PC-3 (cell line): Measurements from ENCODE around the gene YIPF6. TPM values are rescaled to one million over a fixed set of nuclear protein-coding genes. Genes with fewer than 3 reads are reported as not detected.
"Not testable (repeated sequence)": the region's sequence is repeated elsewhere in the genome, so short reads cannot be mapped to it uniquely, and the experiment has no call there.

ENCODE experiments used
- ATAC-seq: fragments of 200-7000 bp; cut with Tn5 transposase; 2 replicates; pipeline ENCODE4 v1.9.1; 2020; ENCODE audit warnings: mild to moderate bottlenecking, moderate library complexity
- BruUV-seq: library from RNA; stranded (reverse); fragments of 400-500 nt; replicated peaks from 2 replicates; lab custom pipeline; 2021; lab: Mats Ljungman, UMichigan
- CTCF ChIA-PET: fragments of 300-600 bp; sonication (Branson Sonifier 250); formaldehyde crosslinking; loops from one replicate; lab custom pipeline; 2022; ENCODE audit warnings: antibody characterized with exemption; lab: Charles Lee
- POLR2A ChIA-PET: fragments of 300-600 bp; sonication (Branson Sonifier 250); formaldehyde crosslinking; loops from one replicate; lab custom pipeline; 2022; ENCODE audit warnings: antibody characterized with exemption; ENCODE audit not compliant: unreplicated experiment; lab: Charles Lee
- DNase-seq: peaks from one replicate; pipeline ENCODE4 v3.0.0-alpha.2; 2015
- H2AFZ ChIP-seq: fragments of 300-600 bp; sonication (generic); 2 replicates; pipeline ENCODE4 v1.6.0; 2016; ENCODE audit warnings: antibody characterized with exemption, low read length
- H3F3A ChIP-seq: fragments of 300-600 bp; sonication (generic); one replicate; pipeline ENCODE4 v1.6.0; 2017; ENCODE audit warnings: antibody characterized with exemption, low read length, control low read depth, mild to moderate bottlenecking; ENCODE audit not compliant: unreplicated experiment
- H3K27ac ChIP-seq: fragments of 300-600 bp; sonication (generic); 2 replicates; pipeline ENCODE4 v1.5.1; 2016; ENCODE audit warnings: mild to moderate bottlenecking, low read length
- H3K27me3 ChIP-seq: fragments of 300-600 bp; sonication (generic); 2 replicates; pipeline ENCODE4 v1.6.1; 2016; ENCODE audit warnings: low read length, mixed read lengths
- H3K36me3 ChIP-seq: fragments of 300-600 bp; sonication (generic); 2 replicates; pipeline ENCODE4 v1.6.1; 2016; ENCODE audit warnings: low read depth, mixed run types, low read length, mixed read lengths
- H3K4me1 ChIP-seq: fragments of 300-600 bp; sonication (generic); 2 replicates; pipeline ENCODE4 v1.5.1; 2016; ENCODE audit warnings: low read length; ENCODE audit not compliant: insufficient read depth
- H3K4me2 ChIP-seq: fragments of 300-600 bp; sonication (generic); 2 replicates; pipeline ENCODE4 v1.6.0; 2016; ENCODE audit warnings: low read length
- H3K4me3 ChIP-seq: fragments of 300-600 bp; sonication (generic); 2 replicates; pipeline ENCODE4 v1.5.1; 2016; ENCODE audit warnings: mild to moderate bottlenecking, low read length, mixed read lengths
- H3K79me2 ChIP-seq: fragments of 300-600 bp; sonication (generic); 2 replicates; pipeline ENCODE4 v1.6.1; 2017; ENCODE audit warnings: low read length, mixed read lengths
- H3K9ac ChIP-seq: fragments of 300-600 bp; sonication (generic); 2 replicates; pipeline ENCODE4 v1.6.0; 2016; ENCODE audit warnings: mild to moderate bottlenecking, low read length
- H3K9me2 ChIP-seq: fragments of 300-600 bp; sonication (generic); replicated peaks from 2 replicates; pipeline ENCODE4 v1.6.1; 2016; ENCODE audit warnings: mixed run types, low read length, mixed read lengths
- H3K9me3 ChIP-seq: fragments of 300-600 bp; sonication (generic); 2 replicates; pipeline ENCODE4 v1.6.1; 2016; ENCODE audit warnings: low read length, mixed read lengths
- H4K20me1 ChIP-seq: fragments of 300-600 bp; sonication (generic); 2 replicates; pipeline ENCODE4 v1.6.1; 2016; ENCODE audit warnings: low read length, mixed read lengths
- CTCF ChIP-seq: fragments of 300-600 bp; sonication (generic); conservative IDR thresholded peaks from 2 replicates; pipeline ENCODE4 v1.5.1; 2017; ENCODE audit warnings: antibody characterized with exemption, low read depth, mild to moderate bottlenecking, low read length
- EZH2 ChIP-seq: fragments of 300-600 bp; sonication (generic); IDR thresholded peaks from one replicate; pipeline ENCODE4 v1.6.1; 2017; ENCODE audit warnings: antibody characterized with exemption, mild to moderate bottlenecking, low read length; ENCODE audit not compliant: unreplicated experiment
- EZH2phosphoT487 ChIP-seq: fragments of 300-600 bp; sonication (generic); IDR thresholded peaks from 2 replicates; pipeline ENCODE4 v1.6.1; 2018; ENCODE audit warnings: mild to moderate bottlenecking, antibody characterized with exemption, low read length, borderline replicate concordance
- intact Hi-C: fragments of 100-400 bp; cut with micrococcal nuclease; formaldehyde crosslinking; loops from 2 replicates; pipeline ENCODE4 v1.9.0; 2023
- total RNA-seq: library from RNA; depleted of rRNA; stranded (reverse); fragments of >200 nt; gene quantifications from 2 replicates; pipeline ENCODE4 v1.2.3, GENCODE V29; 2014

The YIPF6 gene
- total RNA-seq, 1 experiment from 2014 or later, result 37.0 TPM

DNA sequence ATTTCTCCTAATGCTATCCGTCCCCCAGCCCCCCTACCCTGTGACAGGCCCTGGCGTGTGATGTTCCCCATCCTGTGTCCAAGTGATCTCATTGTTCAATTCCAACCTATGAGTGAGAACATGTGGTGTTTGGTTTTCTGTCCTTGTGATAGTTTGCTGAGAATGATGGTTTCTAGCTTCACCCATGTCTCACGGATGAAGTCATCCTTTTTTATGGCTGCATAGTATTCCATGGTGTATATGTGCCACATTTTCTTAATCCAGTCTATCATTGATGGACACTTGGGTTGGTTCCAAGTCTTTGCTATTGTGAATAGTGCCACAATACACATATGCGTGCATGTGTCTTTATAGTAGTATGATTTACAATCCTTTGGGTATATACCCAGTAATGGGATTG is 61.1 kb downstream of the YIPF6 start:
- H3K4me2 ChIP-seq, H3K79me2 ChIP-seq, intact Hi-C loops, H3K36me3 ChIP-seq, H3K9ac ChIP-seq, H4K20me1 ChIP-seq, H3F3A ChIP-seq, H2AFZ ChIP-seq, BruUV-seq, H3K27ac ChIP-seq, ATAC-seq, DNase-seq, H3K9me2 ChIP-seq, H3K27me3 ChIP-seq, H3K4me3 ChIP-seq, POLR2A ChIA-PET, H3K4me1 ChIP-seq, H3K9me3 ChIP-seq, CTCF ChIA-PET: not testable (repeated sequence)

GRCh38 chrX:68568136-68568535 is 69.3 kb downstream of the YIPF6 start:
- CTCF ChIA-PET, result no interaction called here

GRCh38 chrX:68570598-68570997 is 71.7 kb downstream of the YIPF6 start:
- Histone ChIP-seq H3K9me2 (no peaks in the 10 kb centered on the region), H3K4me1 (peaks cover 26% of the 10 kb centered on the region), H3K9me3 (no peaks in the 10 kb centered on the region), H3K79me2 (no peaks in the 10 kb centered on the region), H4K20me1 (no peaks in the 10 kb centered on the region), H3K27me3 (no peaks in the 10 kb centered on the region), H3K4me2 (0 out of 2 replicates have a peak overlapping the region, but pooled peaks have one; percentile 40), H3F3A (no peaks in the 10 kb centered on the region), H3K36me3 (no peaks in the 10 kb centered on the region), H3K4me3 (no peak overlapping the region), H3K9ac (no peak overlapping the region), H3K27ac (peak overlapping the region; percentile 82), H2AFZ (no peak overlapping the region)
- CTCF ChIA-PET, result no interaction called here
- DNase-seq (peak; percentile 26), ATAC-seq (no peak)
- TF ChIP-seq EZH2phosphoT487, result no peak
- no peak for TF ChIP-seq EZH2
- TF ChIP-seq CTCF, result no peak
- BruUV-seq, result no TSS peak
- intact Hi-C loops, result no loop called here
- POLR2A ChIA-PET, result interaction anchor here (0.7 kb wide), 1 partner anchor 32 kb away, joined by 4 read pairs; no protein-coding TSS in a partner anchor

More at GRCh38 chrX:68568136-68568535, 69.3 kb downstream of the YIPF6 start:
- DNase-seq (no peak), ATAC-seq (no peak)
- no TSS peak for BruUV-seq
- no peaks in the 10 kb centered on the region for H3K27me3 ChIP-seq
- no peak overlapping the region for H3K4me2 ChIP-seq
- no peak overlapping the region for H2AFZ ChIP-seq
- no peaks in the 10 kb centered on the region for H3K36me3 ChIP-seq
- H3F3A ChIP-seq, result no peaks in the 10 kb centered on the region
- no peak for TF ChIP-seq EZH2phosphoT487
- TF ChIP-seq CTCF, result no peak
- intact Hi-C loops, result no loop called here
- no peak overlapping the region for H3K9ac ChIP-seq
- no peaks in the 10 kb centered on the region for H3K9me2 ChIP-seq
- no peaks in the 10 kb centered on the region for H3K79me2 ChIP-seq
- peaks cover 26% of the 10 kb centered on the region for H3K4me1 ChIP-seq
- POLR2A ChIA-PET, result no interaction called here
- no peak overlapping the region for H3K27ac ChIP-seq
- no peaks in the 10 kb centered on the region for H4K20me1 ChIP-seq
- H3K4me3 ChIP-seq, result no peak overlapping the region
- no peaks in the 10 kb centered on the region for H3K9me3 ChIP-seq
